ENCODE measurements around the gene PARP12.

The PARP12 gene

GRCh38 chr7:140053812-140054539, 8.8 kb downstream of the PARP12 start:
- TF ChIP-seq CTCF (conservative IDR thresholded peaks at IDR 0.05; ENCODE audit: low read depth, low read length): no peak
- DNase-seq (ENCODE audit: low read depth): no peak
- no peak overlapping the region for H3K4me3 ChIP-seq (ENCODE audit: low read depth, low read length)

- no peak for TF ChIP-seq CTCF (conservative IDR thresholded peaks at IDR 0.05; ENCODE audit: low read depth, low read length)
- DNase-seq (ENCODE audit: low read depth): no peak
- no peak overlapping the region for H3K4me3 ChIP-seq (ENCODE audit: low read depth, low read length)
These were observed 10.9 kb downstream of the PARP12 start for GRCh38 chr7:140051820-140052219.

GRCh38 chr7:140050100-140050499, 12.7 kb downstream of the PARP12 start:
- no peak overlapping the region for H3K4me3 ChIP-seq (ENCODE audit: low read depth, low read length)
- no peak for TF ChIP-seq CTCF (conservative IDR thresholded peaks at IDR 0.05; ENCODE audit: low read depth, low read length)
- no peak for DNase-seq (ENCODE audit: low read depth)

- no peak for DNase-seq (ENCODE audit: low read depth)
- no peak overlapping the region for H3K4me3 ChIP-seq (ENCODE audit: low read depth, low read length)
- no peak for TF ChIP-seq CTCF (conservative IDR thresholded peaks at IDR 0.05; ENCODE audit: low read depth, low read length)
These were observed 13.3 kb downstream of the PARP12 start for GRCh38 chr7:140049339-140050024.

- no peak for TF ChIP-seq CTCF (conservative IDR thresholded peaks at IDR 0.05; ENCODE audit: low read depth, low read length)
- H3K4me3 ChIP-seq (ENCODE audit: low read depth, low read length): no peak overlapping the region
- no peak for DNase-seq (ENCODE audit: low read depth)
These were observed 13.8 kb downstream of the PARP12 start for GRCh38 chr7:140048989-140049338.

GRCh38 chr7:140048138-140048537, 14.6 kb downstream of the PARP12 start:
- no peak for TF ChIP-seq CTCF (conservative IDR thresholded peaks at IDR 0.05; ENCODE audit: low read depth, low read length)
- no peak for DNase-seq (ENCODE audit: low read depth)
- H3K4me3 ChIP-seq (ENCODE audit: low read depth, low read length): no peak overlapping the region

- no peak for TF ChIP-seq CTCF (conservative IDR thresholded peaks at IDR 0.05; ENCODE audit: low read depth, low read length)
- no peak overlapping the region for H3K4me3 ChIP-seq (ENCODE audit: low read depth, low read length)
- no peak for DNase-seq (ENCODE audit: low read depth)
These were observed 15.6 kb downstream of the PARP12 start for GRCh38 chr7:140047197-140047596.

All from choroid plexus epithelial cell (primary cell).